Activated CD4-positive, CD25-positive, alpha-beta regulatory T cell treated with anti-CD3 and anti-CD28 coated beads, Interleukin-2, amount 50 U/mL, for 24 hours (primary cell): ENCODE results near the gene HAPLN3.
A peak's percentile ranks its signal among the peaks of the same experiment; 100 is the strongest.
"Not testable (repeated sequence)": the region's sequence is repeated elsewhere in the genome, so short reads cannot be mapped to it uniquely, and the experiment has no call there.

ENCODE experiments used
- ATAC-seq, 2 donors: fragments of 150-1000 bp; cut with Tn5 transposase; one replicate each; pipeline ENCODE4 v1.10.0; 2021; ENCODE audit warnings: mild to moderate bottlenecking in 1 of 2, moderate library complexity in 1 of 2

HAPLN3 gene, protein sequence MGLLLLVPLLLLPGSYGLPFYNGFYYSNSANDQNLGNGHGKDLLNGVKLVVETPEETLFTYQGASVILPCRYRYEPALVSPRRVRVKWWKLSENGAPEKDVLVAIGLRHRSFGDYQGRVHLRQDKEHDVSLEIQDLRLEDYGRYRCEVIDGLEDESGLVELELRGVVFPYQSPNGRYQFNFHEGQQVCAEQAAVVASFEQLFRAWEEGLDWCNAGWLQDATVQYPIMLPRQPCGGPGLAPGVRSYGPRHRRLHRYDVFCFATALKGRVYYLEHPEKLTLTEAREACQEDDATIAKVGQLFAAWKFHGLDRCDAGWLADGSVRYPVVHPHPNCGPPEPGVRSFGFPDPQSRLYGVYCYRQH

DNA sequence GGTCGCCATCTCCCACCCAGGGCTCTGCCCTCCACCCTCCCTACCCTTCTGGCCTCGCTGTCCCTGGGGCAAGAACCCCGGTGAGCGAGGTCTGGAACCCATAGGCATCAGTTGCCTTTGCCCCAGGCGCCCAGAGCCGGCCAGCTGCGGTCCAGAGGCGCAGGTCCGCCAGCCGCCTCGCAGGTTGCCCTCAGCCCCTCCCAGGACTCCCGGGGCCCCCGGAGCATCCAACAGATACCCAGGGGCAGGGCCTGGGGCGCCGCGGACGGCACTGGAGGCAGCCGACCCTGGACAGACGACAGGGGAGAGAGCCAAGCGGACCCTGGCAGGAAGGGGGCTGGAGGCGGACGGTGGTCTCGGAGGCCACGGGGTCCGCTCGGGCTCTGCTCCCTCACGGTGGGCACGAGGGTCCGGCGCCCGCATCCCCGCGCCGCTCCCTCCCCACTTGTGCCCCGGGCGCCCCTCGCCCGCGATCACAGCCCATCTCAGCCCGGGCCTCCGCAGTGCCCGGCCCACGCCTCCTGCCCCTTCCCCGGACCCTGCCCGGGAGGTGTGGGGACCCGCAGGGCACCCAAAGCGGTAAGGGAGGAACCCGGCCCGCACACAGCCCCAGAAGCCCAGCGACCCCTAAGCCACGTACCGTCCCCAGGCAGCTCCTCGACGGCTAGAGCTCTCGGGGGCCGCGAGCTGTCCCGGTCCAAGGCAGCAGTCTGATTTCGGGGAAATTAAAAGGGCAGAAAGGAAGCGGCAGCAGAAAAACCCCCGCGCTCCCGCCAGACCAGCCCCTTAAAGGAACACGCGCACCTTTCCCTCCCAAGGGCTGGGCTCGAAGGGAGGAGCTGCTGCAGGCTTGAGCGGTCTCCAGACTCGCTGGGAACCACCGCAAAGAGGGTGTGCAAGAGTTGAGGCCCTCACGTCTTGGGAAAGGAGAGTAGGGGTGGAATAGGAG is at the start of gene HAPLN3:
HAPLN3 (minus strand) TSS at position 726 of the 949 bp plus-strand sequence. CDS start 8,246 bp downstream, outside the sequence.
- peak; percentile 61 to 64 for ATAC-seq

GRCh38 chr15:88940110-88940675 is 44.8 kb upstream of the HAPLN3 start:
- no peak for ATAC-seq

GRCh38 chr15:88939486-88939806 is 44.1 kb upstream of the HAPLN3 start:
- no peak for ATAC-seq

GRCh38 chr15:88938802-88939485 is 43.6 kb upstream of the HAPLN3 start:
- no peak for ATAC-seq

DNA sequence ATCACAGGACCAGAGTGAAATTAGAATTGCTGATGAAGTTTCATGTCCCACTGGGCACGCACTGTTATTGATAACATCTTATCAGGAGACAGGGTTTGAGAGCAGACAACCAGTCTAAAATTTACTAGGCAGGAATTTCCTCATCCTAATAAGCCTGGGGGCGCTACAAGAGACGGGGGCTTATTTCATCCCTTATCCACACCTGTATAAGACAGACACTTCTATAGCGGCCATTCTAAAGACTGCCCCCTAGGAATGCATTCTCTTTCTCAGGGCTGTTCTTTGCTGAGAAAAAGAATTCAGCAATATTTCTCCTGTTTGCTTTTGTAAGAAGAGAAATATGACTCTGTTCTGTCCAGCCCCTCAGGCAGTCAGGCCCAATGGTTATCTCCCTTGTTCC is 39.1 kb upstream of the HAPLN3 start:
- ATAC-seq, result not testable (repeated sequence)

- ATAC-seq, result no peak
Observed at GRCh38 chr15:88932875-88933330, 37.6 kb upstream of the HAPLN3 start.

GRCh38 chr15:88932271-88932874 is 37.0 kb upstream of the HAPLN3 start:
- no peak for ATAC-seq

DNA sequence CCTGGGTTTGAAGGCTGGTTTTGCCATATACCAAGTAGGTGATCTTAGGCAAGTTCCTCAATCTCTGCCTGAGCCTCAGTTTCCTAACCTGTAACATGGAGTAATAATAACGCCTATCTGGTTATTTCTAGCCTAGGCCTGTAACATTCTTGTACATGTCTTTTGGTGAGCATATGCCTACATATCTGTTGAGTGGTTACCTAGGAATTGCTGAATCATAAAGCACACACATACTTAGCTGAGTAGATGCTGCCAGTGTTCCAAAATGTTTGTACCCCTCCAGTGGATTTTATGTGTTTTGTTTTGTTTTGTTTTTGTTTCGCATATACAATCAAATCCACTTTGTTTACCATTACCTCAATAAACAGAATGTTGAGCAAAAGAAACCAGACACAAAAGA is 35.2 kb upstream of the HAPLN3 start:
- ATAC-seq, result no peak

GRCh38 chr15:88929358-88930098 is 34.2 kb upstream of the HAPLN3 start:
- not testable (repeated sequence) for ATAC-seq

DNA sequence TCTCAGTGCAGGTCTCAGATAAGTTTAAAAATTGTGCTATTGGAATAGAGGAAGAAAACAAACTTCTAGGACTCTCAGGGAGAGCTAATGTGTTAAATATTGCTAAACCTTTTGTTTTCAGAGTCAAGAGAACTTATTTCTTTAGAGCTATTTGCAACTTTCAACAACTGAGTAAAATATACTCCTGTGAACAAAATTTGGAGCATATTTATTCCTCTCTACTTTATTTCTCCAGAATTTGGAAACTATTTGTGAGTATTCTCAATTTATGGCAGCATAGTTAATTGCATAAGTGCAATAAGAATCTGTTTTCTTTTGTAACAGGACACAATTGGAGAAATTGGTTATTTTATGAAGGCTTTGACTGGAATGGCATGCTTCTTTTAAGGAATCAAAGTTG is 32.8 kb upstream of the HAPLN3 start:
- not testable (repeated sequence) for ATAC-seq

DNA sequence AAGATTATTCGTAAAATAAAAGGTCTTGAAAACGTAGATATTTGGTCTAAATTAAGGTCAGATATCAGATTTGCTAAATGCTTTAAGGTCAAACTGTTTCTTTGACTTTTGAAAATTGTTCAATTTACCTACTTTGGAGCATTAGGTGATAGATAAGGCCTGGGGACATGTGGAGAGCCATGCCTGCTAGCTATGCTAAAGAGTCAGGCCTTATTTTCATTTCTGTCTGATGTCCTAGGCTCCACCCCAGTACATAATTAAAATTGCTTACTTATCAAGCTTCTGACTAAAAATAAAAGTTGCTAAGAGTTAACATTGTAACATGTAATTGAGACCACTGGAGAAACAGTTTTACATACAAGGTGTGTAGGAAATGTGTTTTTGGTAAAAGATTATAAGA is 30.3 kb upstream of the HAPLN3 start:
- not testable (repeated sequence) for ATAC-seq

DNA sequence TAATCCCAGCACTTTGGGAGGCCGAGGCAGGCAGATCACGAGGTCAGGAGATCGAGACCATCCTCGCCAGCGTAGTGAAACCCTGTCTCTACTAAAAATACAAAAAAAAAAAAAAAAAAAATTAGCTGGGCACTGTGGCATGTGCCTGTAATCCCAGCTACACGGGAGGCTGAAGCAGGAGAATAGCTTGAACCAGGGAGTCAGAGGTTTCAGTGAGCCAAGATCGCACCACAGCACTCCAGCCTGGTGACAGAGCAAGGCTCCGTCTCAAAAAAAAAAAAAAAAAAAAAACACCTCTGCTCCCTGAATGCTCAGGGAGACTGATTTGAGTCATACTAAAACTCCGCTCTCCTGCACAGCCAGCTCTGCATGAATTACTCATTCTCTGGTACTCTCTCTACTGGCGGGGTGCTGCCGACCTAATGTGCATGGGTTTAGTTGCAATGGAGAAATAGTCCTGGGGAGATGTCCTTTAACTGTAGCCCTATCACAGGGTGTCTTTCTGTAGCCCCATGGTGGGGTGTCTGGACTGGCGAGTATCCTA is 25.6 kb upstream of the HAPLN3 start:
- peak; percentile 75 to 80 for ATAC-seq

DNA sequence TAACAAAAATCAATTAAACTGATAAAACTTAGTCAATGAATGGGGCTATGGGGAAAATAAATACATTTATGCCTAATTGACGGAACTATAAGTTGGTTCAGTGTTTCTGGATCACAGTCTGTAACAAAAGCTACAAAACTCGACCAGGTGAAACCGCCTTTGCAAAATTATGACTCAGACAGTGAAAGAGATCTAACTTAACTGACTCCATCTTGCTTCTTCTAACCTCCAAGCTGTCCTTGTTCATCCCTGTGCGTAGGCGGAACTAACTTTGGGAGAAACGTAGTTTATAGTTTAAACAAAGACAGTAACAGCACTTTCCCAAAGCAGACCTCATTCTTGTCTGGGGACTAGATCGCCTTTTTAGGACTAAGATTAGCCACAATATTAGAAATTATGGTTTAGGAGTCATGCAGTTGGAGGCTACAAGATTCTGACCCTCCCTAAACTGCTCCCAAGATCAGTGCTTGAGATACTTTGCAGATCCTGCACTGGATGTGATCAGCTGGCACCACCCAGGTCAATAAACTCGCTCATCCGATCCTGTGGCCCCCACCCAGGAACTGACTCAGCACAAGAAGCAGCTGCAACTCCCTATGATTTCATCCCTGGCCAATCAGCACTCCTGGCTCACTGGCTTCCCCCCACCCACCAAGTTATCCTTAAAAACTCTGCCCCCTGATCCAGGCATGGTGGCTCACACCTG is 25.0 kb upstream of the HAPLN3 start:
- ATAC-seq, result no peak

DNA sequence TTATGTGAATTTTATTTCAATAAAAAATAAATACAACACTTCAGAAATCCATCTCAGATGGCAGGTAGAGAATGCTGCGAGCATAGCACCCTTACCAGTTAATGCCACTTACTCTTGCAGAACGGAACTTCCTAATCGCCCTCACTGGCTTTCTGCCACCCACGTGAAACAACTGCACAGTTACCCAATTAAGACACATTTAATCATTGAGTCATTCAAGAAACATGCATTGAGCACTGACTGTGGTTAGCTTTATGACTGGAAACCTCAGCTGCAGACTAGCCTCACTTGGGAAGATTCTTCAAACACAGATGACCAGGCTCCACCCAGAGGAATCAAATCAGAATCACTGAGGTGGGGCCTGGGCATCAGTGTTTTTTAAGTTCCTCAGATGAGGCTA is 23.4 kb upstream of the HAPLN3 start:
- peak; percentile 87 to 90 for ATAC-seq

DNA sequence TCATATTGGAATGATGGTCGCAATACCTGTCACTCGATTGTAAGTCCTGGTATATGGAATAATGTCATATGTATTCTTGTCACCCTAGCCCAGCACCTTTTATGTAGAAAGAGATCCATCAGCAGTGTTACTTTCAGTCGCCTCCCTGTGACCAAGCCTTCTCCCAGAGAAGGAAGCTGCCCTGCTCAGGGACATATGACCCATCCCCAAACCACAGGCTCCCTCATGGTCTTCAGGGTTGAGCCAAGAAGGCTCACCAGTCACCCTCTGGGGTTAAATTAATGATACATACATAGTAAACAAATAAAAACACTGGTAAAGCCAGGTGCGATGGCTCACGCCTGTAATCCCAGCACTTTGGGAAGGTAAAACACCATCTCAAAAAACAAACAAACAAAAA is 22.4 kb upstream of the HAPLN3 start:
- ATAC-seq, result no peak

DNA sequence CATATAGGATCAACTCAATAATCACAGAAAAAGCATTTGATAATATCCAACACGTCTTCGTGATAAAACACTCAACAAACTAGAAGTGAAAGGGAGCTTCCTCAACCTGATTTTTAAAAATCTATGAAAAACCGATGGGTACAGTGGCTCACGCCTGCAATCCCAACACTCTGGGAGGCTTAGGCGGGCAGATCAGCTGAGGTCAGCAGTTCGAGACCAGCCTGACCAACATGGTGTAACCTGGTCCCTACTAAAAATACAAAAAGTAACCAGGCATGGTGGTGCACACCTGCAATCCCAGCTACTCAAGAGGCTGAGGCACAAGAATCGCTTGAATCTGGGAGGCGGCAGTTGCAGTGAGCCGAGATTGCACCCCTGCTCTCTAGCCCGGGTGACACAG is 20.0 kb upstream of the HAPLN3 start:
- ATAC-seq, result no peak

DNA sequence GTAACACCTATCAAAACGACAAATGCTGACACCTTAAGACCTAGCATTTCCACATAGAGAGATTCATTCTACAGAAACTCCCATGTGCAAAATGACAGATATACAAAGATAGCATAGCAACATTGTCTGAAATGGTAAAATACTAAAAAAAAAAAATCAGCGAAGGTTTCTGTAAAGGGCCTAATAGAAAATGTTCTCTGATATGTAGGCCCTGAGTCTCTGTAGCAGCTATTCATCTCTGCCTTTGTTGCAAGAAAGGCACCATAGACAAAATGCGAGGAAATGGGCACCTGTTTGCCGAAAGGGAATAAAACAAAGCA is 18.5 kb upstream of the HAPLN3 start:
- no peak for ATAC-seq

GRCh38 chr15:88913017-88913849 is 17.9 kb upstream of the HAPLN3 start, which contains the start of gene MFGE8:
Gene MFGE8 (minus strand): TSS chr15:88913379. CDS start chr15:88913319, 60 bp downstream.
- peak; percentile 89 to 93 for ATAC-seq

GRCh38 chr15:88912500-88912921 is 17.2 kb upstream of the HAPLN3 start:
- no peak for ATAC-seq

- no peak for ATAC-seq
Observed at GRCh38 chr15:88911766-88912118, 16.4 kb upstream of the HAPLN3 start.
